Measurements from ENCODE around the gene NOL4L.
A peak's percentile ranks its signal among the peaks of the same experiment; 100 is the strongest.
"Not testable (repeated sequence)": the region's sequence is repeated elsewhere in the genome, so short reads cannot be mapped to it uniquely, and the experiment has no call there.

Gene NOL4L

DNA sequence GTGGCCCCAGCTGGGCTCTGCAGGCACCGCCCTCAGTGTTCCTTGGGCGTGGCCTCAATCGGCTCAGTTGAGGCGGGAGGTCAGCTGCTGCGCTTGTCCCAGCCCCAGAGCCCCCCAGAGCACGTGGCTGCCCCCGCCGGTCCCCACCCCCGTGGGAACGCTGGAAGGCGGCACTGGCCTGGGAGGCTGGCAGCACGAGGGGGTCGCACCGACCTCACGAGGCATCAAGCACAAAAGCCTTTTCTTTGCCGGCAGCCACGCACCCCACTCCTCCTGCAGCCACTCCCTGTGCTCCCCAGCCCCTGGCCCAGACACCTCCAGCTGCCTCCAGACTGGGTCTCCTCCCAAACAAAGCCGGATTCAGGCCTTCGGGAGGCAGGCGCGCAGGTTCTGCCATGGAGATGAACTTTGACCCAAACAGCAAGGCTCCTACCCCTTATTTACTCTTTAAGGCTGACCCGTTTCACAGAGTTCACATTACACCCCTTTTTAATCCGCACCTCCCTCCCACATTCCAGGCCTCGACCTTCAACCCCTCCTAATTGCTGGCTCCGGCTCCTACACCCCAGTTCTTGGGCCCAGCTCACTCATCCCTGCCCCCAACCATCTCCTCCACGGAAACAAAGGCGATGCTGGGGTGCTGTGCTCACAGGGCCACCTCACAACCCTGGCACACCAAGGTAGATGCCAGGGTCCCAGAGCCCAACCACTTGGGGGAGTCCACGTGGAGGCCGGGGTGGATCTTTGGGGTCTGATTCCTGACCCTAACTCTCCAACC lies 111.7 kb downstream of the NOL4L start:
- no peak for DNase-seq (ENCODE audit: low read depth, low spot score)

- DNase-seq (ENCODE audit: low read depth, low spot score): no peak
These were observed 112.4 kb downstream of the NOL4L start for GRCh38 chr20:32472581-32473207.

DNA sequence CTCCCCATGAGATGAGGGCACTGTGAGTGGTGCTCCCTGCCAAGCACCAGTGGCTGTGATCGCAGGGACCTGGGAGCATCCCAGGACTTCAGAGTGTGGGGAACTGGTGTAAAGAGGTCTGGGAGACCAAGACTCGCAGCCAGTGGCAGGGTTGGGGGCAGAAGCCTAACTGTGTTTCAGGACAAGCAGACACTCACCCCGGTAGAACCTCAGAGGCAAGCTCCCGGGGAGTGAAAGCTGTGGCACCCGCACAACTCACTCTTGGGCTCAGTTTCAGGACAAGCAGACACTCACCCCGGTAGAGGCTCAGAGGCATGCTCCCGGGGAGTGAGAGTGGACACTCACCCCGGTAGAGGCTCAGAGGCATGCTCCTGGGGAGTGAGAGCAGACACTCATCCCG lies 114.2 kb downstream of the NOL4L start:
- DNase-seq (ENCODE audit: low read depth, low spot score): no peak

DNA sequence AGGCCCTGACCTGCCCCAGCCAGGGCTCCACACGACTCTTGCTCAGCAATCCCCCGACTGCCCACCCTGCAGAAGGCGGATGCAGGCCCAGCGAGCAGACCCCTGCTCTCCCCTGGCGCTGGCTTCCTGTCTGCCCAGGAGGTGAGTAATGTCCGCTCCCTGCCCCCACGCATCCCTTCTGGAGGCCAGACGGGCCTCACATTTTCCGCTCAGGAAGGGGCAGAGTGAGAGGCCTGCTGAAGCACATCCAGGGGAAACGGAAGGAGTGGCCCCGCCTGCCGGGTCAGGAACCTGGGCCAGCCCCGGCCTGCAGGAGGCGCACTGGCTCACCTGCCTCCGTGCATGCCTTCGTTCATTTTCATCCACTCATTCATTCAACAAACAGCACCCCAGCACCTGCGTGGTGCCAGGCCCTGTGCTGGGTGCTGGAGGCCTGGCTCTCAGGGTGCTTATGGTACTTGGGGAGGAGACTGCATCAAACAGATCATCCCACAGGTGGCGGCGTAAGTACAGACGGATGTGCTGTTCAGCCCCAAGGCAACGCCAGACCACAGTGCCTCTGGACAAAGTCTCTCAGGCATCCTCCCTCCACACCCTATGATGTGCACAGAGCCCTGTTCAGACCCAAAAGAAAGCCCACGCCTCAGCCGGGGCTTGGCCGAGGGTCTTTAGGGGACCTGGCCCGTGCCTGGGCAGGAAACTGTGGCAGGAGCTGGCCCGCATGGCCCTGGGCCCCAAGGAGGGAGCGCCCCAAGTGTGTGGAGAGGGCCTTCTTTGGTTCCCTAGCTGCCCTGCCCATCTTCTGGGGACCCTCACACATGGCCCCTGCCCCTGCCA lies 114.9 kb downstream of the NOL4L start:
- DNase-seq (ENCODE audit: low read depth, low spot score): no peak

- DNase-seq (ENCODE audit: low read depth, low spot score): no peak
These were observed 116.3 kb downstream of the NOL4L start for GRCh38 chr20:32468860-32469259.

GRCh38 chr20:32468313-32468640 lies 116.9 kb downstream of the NOL4L start:
- no peak for DNase-seq (ENCODE audit: low read depth, low spot score)

GRCh38 chr20:32467506-32468312 lies 117.4 kb downstream of the NOL4L start:
- DNase-seq (ENCODE audit: low read depth, low spot score): no peak

DNA sequence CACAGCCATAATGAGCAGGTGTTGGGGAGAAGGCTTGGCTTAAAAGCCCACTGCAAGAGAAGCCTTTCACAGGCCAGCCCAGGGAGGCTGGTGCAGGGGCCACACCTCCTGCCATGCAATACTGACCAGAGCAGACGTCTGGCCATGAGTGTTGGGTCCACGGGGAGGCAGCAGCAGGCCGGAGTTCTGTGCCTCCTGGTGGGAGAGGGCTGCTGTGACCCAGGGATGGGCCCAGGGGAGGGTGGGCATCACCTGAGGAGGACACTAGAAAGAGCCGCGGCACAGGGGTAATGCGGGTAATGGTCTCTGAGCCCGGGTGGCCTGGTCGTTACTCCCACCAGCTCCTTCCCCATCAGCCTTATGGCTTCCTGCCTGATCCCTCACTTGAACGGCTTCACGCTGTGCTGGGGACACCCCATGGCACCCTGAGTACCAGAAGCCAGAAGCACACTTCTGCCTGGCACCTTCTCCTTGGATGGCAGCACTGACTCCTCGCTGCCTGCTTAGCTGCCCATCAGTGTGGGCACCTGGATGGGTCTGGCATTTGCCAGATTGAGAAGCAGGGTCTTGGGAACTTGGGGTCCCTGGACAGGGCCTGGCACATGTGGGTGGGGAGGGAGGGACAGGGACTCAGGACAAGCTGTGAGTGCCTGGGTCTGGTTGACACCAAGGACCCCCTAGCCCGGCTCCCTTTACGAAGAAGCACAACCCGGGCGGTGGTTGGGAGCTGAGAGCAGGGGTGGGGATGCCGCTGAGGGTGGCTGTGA lies 118.2 kb downstream of the NOL4L start:
- no peak for DNase-seq (ENCODE audit: low read depth, low spot score)

GRCh38 chr20:32465901-32466675 lies 119.0 kb downstream of the NOL4L start:
- DNase-seq (ENCODE audit: low read depth, low spot score): not testable (repeated sequence)

DNA sequence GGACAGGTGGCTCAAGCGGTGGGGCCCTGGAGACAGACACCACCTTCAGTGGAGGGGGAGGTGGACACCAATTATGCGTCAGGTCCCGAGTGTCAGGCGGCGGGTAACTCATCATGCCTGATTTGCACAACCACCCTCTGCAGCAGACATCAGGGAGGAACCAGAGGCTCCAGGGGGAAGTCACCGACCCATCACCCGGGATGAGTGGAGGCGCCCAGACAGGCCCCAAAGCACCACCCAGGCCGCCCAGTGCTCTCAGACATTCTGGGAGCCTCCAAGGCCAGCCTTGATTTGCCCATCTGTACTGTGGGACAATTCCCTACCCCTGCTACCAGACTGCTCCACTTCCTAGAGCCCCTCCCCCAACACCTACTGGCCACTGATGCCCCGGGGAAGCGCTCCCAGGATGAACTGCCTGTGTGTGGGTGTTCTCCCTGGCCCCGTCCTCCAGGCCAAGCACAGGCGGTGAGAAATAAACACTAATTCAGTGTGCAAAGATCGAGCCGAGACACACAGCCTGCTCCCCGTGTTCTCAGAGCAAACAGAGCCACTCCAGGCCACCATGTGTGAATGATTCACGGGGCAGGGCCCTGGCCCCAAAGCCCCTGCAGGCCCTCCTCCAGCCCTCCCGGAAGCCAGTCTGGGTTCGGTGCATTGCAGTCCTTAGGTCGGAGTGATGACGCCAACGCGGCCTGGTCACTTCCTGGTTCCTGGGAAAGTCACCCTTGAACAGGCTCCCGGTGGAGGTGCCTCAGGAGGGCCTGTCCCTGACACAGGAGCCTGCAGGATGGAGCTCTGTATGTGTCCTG lies 119.8 kb downstream of the NOL4L start:
- DNase-seq (ENCODE audit: low read depth, low spot score): peak; percentile 70

GRCh38 chr20:32464401-32465091 lies 120.6 kb downstream of the NOL4L start:
- no peak for DNase-seq (ENCODE audit: low read depth, low spot score)

DNA sequence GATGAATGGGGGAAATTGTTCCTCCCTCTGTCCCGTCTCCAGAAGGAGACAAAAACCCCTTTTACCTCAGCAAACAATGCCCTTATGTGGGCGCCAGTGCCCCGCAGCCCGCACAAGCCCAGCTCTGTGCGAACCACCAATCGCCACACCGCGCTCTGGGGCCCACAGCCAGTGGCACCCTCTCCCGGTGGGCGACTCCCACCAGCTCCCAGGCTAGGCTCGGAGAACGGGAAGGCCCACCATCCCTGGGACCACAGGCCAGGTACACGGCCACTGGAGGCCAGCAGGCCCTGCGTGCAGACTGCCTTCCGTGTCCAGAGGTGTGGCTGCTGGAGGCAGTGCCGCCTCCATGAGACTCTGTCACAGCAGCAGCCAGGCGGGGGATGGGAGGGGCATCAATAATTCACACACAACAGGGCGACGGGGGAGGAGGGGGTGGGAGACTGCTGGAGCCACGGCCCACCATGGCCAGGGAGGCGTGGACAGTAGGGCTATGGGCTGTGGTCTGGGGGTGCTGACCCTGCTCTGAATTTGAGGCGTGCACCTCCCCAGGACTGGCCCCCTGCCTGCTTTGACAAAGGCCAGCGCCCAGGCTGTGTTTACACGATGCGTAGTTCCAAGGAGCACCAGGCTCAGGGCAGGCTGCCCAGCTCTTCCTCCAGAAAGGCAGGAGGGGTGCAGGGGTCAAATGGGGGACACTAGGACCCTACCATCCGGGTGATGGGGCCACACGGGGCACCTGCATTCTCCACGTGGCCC lies 121.3 kb downstream of the NOL4L start:
- no peak for DNase-seq (ENCODE audit: low read depth, low spot score)

DNA sequence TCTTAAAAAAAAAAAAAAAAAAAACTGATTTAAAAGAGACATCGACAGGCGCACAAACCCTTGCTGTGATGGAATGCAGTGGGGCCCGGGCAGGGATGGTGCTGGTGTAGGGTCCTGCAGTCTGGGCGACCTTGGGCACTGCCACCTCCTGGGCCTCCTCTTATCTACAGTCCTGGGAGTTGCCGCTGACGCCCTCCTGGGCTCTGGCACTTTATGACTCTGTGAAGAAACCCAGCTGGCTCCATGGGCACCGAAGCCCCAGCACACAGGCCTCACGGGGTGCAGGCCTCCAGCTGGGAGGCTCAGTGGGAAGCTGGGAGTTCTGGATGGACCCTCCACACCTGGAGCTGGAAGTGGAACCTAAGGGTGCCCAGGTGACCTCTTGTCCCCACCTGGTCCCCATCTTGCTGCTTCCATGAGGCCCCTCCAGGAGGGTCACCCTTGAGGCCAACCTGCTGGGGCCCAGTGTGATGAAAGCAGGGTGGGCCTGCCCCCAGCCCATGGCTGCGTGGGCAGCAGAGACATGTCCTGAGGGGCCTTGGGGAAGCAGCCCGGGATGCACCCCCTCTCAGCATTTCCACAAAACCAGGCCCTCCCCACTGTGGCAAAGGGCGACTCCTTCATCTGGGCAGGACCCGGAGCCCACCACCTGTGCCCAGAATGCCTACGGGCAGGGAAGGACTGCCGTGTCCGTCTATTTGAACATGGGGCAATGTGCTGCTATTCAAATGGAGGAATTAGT lies 122.1 kb downstream of the NOL4L start:
- no peak for DNase-seq (ENCODE audit: low read depth, low spot score)

GRCh38 chr20:32461836-32462600 lies 123.1 kb downstream of the NOL4L start:
- DNase-seq (ENCODE audit: low read depth, low spot score): no peak

GRCh38 chr20:32460683-32461320 lies 124.3 kb downstream of the NOL4L start:
- DNase-seq (ENCODE audit: low read depth, low spot score): no peak

DNA sequence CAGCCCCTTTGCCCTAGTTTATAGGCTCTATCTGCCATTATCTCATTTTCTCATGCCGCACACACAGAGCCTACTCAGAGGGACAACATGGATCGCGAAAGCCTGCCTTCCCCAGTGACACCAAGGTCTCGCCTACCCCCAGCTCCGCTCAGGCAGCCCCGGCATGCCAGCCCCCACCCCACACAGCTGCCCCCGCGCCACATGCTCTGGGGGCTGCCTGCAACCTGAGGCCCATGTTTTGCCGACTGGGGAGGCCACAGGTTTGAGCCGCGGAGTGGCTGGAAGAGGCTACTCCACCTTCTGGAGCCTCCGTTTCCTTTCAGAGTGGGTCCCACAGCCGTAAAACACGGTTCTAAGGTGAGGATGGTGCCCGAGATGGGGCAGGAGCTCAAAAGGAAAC lies 124.9 kb downstream of the NOL4L start:
- DNase-seq (ENCODE audit: low read depth, low spot score): no peak
